MV-4-11 (cell line): ENCODE data around the gene VASP.
A peak's percentile ranks its signal among the peaks of the same experiment; 100 is the strongest.

ENCODE experiments used
- DNase-seq: peaks from one replicate; lab custom pipeline; 2025; lab: John Stamatoyannopoulos, UW

VASP gene

GRCh38 chr19:45506989-45507871, at the start of gene VASP:
Gene VASP, plus strand, starts transcription at chr19:45507479. Its CDS starts 293 bp downstream, at chr19:45507772.
- peak; percentile 95 for DNase-seq

- no peak for DNase-seq
Measured at GRCh38 chr19:45457776-45458175, 49.5 kb upstream of the VASP start.

GRCh38 chr19:45460807-45461347, 46.4 kb upstream of the VASP start:
- no peak for DNase-seq

GRCh38 chr19:45462174-45462573, 45.1 kb upstream of the VASP start:
- peak; percentile 16 for DNase-seq

GRCh38 chr19:45463241-45463640, 44.0 kb upstream of the VASP start:
- DNase-seq: no peak

GRCh38 chr19:45464274-45464673, 43.0 kb upstream of the VASP start:
- DNase-seq: no peak

- DNase-seq: no peak
Measured at GRCh38 chr19:45464852-45465441, 42.3 kb upstream of the VASP start.

- no peak for DNase-seq
Measured at GRCh38 chr19:45467115-45467455, 40.2 kb upstream of the VASP start.

GRCh38 chr19:45467456-45468158, 39.7 kb upstream of the VASP start, which contains the start of gene FOSB:
Gene FOSB, plus strand, starts transcription at chr19:45467996. Its CDS starts 591 bp downstream, at chr19:45468587.
- peak; percentile 95 for DNase-seq

- DNase-seq: no peak
Measured at GRCh38 chr19:45468159-45468651, 39.1 kb upstream of the VASP start.

GRCh38 chr19:45468803-45469131, 38.5 kb upstream of the VASP start:
- DNase-seq: no peak

- DNase-seq: peak; percentile 97
Measured at GRCh38 chr19:45469132-45469944, 37.9 kb upstream of the VASP start.

GRCh38 chr19:45469945-45470761, 37.1 kb upstream of the VASP start:
- DNase-seq: peak; percentile 20

GRCh38 chr19:45470762-45471081, 36.6 kb upstream of the VASP start:
- DNase-seq: no peak

- no peak for DNase-seq
Measured at GRCh38 chr19:45471111-45471930, 36.0 kb upstream of the VASP start.

- DNase-seq: no peak
Measured at GRCh38 chr19:45471931-45472562, 35.2 kb upstream of the VASP start.

GRCh38 chr19:45472563-45473366, 34.5 kb upstream of the VASP start:
- DNase-seq: no peak

- no peak for DNase-seq
Measured at GRCh38 chr19:45473367-45473681, 34.0 kb upstream of the VASP start.
